ENCODE results near the gene TBXAS1. TPM values are rescaled to one million over a fixed set of nuclear protein-coding genes. Genes with fewer than 3 reads are reported as not detected.

TBXAS1 gene
- total RNA-seq, 2 donors from 2014 or later = 3.9 to 4.7 TPM

DNA sequence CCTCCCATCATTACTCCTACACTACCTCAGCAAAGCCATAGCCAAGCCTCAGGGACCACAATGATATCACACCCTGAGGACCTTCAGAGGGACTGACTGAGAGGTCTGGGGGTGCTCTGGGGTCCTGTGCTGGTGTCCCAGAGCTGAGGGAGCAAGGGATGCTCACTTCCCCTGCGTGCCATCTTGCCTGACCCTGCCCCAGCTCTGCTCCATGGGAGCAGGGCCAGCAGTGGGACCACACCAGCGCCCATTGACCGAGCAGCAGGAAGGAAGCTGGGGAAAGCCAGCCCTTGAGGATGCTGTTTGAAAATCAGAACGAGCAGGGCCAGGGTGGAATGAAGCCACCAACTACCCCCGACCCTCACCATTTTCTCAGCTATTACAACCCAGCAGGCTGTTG is 130.7 kb downstream of the TBXAS1 start:
- Mint-ChIP-seq H3K27ac (no peak overlapping the region), H3K36me3 (ENCODE audit: insufficient read depth in 2 of 2) (no peaks in the 10 kb centered on the region)
- ATAC-seq (replicated peaks in 1 of 2) = no peak

DNA sequence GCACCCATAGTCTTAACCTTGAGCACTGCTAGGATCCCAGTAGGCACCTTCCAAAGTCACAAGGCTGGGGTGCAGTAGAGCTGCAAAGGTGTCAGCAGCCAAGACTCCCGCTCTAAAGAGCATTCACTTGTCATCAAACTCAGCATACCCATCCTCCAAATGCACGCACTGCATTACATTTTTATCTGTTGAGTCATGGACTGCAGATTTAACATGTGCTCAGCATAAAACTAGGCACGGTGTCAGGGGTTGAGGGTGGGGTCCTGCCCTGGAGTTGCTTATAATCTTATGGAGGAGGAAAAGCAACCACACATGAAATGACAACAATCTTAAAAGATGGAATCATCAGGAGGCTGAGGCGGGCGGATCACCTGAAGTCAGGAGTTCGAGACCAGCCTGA is 131.1 kb downstream of the TBXAS1 start:
- Mint-ChIP-seq H3K27me3 (ENCODE audit: low read depth) (no peaks in the 10 kb centered on the region), H3K36me3 (ENCODE audit: insufficient read depth in 2 of 2) (no peaks in the 10 kb centered on the region), H3K27ac (no peak overlapping the region), H3K4me3 (no peak overlapping the region), H3K9me3 (no peaks in the 10 kb centered on the region), H3K4me1 (ENCODE audit: low read depth) (peaks cover 10% of the 10 kb centered on the region)
- ATAC-seq (replicated peaks in 1 of 2) (no peak), DNase-seq (no peak)

More for the DNA sequence above, 130.7 kb downstream of the TBXAS1 start:
- Mint-ChIP-seq H3K4me1 (ENCODE audit: low read depth) (peaks cover 10% of the 10 kb centered on the region), H3K9me3 (no peaks in the 10 kb centered on the region), H3K27me3 (ENCODE audit: low read depth) (no peaks in the 10 kb centered on the region), H3K4me3 (no peak overlapping the region)
- DNase-seq = no peak

DNA sequence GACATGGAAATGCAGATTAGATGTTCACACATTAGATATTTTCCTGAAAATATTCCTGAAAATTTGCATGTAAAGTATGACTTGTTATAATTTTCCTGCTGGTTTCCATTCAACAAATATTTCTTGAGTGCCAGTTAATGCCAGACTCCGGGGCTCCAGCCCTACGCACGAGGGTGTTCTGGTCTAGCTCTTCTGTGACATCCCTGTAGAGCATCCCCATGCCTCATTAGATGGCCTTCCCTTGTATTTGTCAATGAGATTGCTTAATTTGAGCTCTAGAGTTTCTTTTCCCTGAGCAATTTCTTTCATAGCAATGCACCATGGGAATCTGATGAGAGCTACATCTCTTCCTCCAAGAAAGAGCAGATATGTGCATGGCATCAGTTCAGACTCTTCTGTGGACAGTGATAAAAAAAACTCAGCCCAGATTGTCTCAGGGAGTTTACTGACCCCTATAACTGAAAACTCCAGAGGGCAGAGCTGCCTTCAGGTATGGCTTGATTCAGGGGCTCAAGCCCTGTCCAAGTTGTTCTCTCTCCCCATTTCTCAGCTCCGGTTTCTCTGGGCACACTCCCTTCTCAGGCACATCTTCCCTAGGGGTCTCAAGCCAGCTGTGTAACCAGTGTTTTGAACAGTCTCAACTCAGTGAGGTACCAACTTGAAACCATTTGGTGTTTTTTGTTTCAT is 137.0 kb downstream of the TBXAS1 start:
- no peak overlapping the region for H3K27ac Mint-ChIP-seq
- no peak for ATAC-seq (replicated peaks in 1 of 2)
- no peak overlapping the region for H3K4me3 Mint-ChIP-seq
- H3K9me3 Mint-ChIP-seq = no peaks in the 10 kb centered on the region
- DNase-seq = no peak
- H3K27me3 Mint-ChIP-seq (ENCODE audit: low read depth) = no peaks in the 10 kb centered on the region
- H3K36me3 Mint-ChIP-seq (ENCODE audit: insufficient read depth in 2 of 2) = no peaks in the 10 kb centered on the region
- peaks cover under 1% of the 10 kb centered on the region for H3K4me1 Mint-ChIP-seq (ENCODE audit: low read depth)

GRCh38 chr7:139966949-139967348 is 137.9 kb downstream of the TBXAS1 start:
- H3K27ac Mint-ChIP-seq = no peak overlapping the region
- H3K4me3 Mint-ChIP-seq = no peak overlapping the region
- ATAC-seq (replicated peaks in 1 of 2) (no peak), DNase-seq (no peak)
- H3K4me1 Mint-ChIP-seq (ENCODE audit: low read depth) = no peaks in the 10 kb centered on the region
- no peaks in the 10 kb centered on the region for H3K27me3 Mint-ChIP-seq (ENCODE audit: low read depth)
- H3K36me3 Mint-ChIP-seq (ENCODE audit: insufficient read depth in 2 of 2) = no peaks in the 10 kb centered on the region
- H3K9me3 Mint-ChIP-seq = no peaks in the 10 kb centered on the region

- H3K36me3 Mint-ChIP-seq (ENCODE audit: insufficient read depth in 2 of 2) = no peaks in the 10 kb centered on the region
- no peak overlapping the region for H3K4me3 Mint-ChIP-seq
- DNase-seq = no peak
- H3K27ac Mint-ChIP-seq = no peak overlapping the region
- H3K4me1 Mint-ChIP-seq (ENCODE audit: low read depth) = no peaks in the 10 kb centered on the region
- no peaks in the 10 kb centered on the region for H3K9me3 Mint-ChIP-seq
- ATAC-seq (replicated peaks in 1 of 2) = no peak
- no peaks in the 10 kb centered on the region for H3K27me3 Mint-ChIP-seq (ENCODE audit: low read depth)
These were observed 139.9 kb downstream of the TBXAS1 start for GRCh38 chr7:139968931-139969330.

GRCh38 chr7:139972029-139972428 is 143.0 kb downstream of the TBXAS1 start:
- ATAC-seq (replicated peaks in 1 of 2) = no peak
- Mint-ChIP-seq H3K27me3 (ENCODE audit: low read depth) (no peaks in the 10 kb centered on the region), H3K9me3 (no peaks in the 10 kb centered on the region), H3K27ac (no peak overlapping the region), H3K4me3 (no peak overlapping the region), H3K36me3 (ENCODE audit: insufficient read depth in 2 of 2) (no peaks in the 10 kb centered on the region), H3K4me1 (ENCODE audit: low read depth) (peaks cover 5% of the 10 kb centered on the region)
- DNase-seq = no peak

DNA sequence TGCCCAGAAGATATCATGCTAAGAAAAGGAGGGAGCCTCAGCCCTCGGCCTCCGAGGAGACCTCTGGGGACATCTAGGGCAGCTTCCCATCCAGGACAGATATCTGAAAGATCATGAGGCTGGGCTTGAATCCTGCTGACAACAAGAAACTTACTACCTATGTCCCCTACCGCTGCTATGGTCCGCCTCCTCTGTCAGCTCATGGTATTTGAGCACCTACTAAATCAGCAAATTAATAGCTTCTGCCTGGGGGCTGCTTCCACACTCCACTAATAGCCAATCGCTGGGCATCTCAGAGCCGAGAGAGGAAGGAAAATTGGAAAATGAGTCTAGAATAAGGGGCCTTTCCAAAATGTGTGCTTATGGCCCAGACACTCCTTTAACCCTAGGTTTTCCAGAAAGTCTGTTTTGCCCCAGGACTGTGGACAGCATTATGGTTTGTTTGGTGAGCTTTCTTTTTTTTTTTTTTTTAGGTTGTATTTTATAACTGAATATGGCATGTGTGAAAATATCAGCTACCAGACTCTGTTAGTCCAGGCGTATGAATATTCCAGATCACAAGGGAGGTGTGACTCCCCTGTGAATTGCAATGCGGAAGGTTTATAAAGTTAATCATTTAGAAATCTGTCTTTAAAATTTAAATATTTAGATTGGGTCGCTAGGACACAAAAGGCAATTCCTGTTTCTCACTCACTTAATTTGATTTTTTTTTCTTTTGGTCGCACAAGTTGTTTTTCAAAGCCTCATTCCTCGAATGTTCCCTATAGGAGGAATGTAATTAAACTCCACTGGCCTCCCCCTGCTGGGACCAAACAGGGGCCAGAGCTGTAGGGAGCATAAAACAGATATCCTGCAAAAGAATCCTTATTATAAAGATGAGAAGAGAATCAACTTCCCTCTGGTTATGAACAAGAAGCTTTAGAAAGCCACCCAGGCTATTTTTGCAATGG is 144.3 kb downstream of the TBXAS1 start:
- Mint-ChIP-seq H3K4me3 (no peak overlapping the region), H3K27me3 (ENCODE audit: low read depth) (no peaks in the 10 kb centered on the region), H3K27ac (no peak overlapping the region), H3K36me3 (ENCODE audit: insufficient read depth in 2 of 2) (no peaks in the 10 kb centered on the region), H3K9me3 (no peaks in the 10 kb centered on the region), H3K4me1 (ENCODE audit: low read depth) (peaks cover 6% of the 10 kb centered on the region)
- no peak for ATAC-seq (replicated peaks in 1 of 2)
- DNase-seq = no peak

DNA sequence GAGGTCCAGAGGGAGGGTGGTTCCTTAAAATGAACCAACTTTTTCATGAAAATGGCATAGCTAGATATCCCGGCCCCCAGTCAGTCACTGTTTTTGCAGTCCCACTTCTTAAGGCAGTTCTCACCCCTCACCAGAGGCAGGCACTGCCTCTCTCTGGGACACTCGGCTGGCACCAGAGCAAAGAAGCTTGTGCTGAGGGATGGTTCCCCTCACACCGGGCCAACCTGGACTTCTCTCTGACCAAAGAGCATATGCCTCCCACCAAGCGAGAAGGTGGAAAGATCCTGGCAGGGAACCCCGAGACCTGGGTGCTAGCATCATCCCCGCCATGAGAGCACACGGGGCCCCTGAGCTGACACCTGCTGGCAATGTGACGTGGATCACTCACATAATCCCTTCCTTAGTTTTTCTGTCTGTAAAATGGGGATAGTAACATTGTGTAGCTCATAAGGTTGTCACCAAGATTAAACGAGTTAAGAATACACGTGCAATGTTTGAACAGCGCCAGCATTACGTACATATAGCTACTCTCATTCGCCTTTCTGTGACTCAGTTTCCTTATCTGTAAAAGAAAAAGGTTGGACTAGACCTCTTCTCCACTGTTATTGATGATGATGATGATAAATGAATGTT is 145.2 kb downstream of the TBXAS1 start:
- Mint-ChIP-seq H3K4me1 (ENCODE audit: low read depth) (peaks cover 6% of the 10 kb centered on the region), H3K27me3 (ENCODE audit: low read depth) (no peaks in the 10 kb centered on the region), H3K36me3 (ENCODE audit: insufficient read depth in 2 of 2) (no peaks in the 10 kb centered on the region), H3K27ac (no peak overlapping the region), H3K4me3 (no peak overlapping the region), H3K9me3 (no peaks in the 10 kb centered on the region)
- ATAC-seq (replicated peaks in 1 of 2) (no peak), DNase-seq (no peak)

DNA sequence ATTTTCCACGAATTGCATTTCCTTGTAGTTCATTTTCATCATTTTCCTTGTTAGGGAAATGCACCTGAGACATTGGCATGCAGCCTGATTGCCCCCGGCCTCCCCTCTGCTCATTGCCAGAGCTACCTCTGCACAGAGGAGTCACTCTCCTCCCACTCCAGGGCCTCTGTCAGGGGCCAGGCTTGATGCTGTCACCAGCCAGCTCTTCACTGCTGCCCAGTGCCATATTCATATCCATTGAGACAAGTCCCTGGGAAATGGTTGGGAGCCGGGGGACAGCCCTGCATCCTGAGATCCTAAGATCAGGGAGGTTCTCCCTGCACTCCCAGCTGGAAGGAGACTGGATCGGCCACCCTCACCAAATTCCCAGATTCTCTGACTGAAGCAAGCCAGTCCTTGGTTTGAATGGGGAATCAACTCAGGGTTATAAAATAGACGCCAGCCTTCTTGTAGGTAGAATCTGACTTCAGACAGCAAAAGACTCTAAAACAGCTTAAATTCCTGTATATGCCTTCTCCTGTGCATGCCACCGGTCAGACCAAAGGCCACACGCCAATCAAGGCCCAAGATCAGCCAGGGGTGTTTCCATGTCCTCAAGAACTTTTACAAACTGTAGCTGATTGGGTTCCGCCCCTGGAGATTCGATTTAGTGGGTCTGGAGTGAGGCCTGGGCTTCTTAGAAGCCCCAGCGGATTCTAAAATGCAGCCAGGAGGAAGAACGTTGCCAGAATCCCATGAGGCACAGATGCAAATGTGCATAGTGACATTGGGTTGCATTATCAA is 147.2 kb downstream of the TBXAS1 start:
- Mint-ChIP-seq H3K27ac (no peak overlapping the region), H3K9me3 (no peaks in the 10 kb centered on the region), H3K36me3 (ENCODE audit: insufficient read depth in 2 of 2) (no peaks in the 10 kb centered on the region), H3K4me1 (ENCODE audit: low read depth) (peaks cover 18% of the 10 kb centered on the region), H3K27me3 (ENCODE audit: low read depth) (no peaks in the 10 kb centered on the region), H3K4me3 (no peak overlapping the region)
- no peak for DNase-seq
- no peak for ATAC-seq (replicated peaks in 1 of 2)

DNA sequence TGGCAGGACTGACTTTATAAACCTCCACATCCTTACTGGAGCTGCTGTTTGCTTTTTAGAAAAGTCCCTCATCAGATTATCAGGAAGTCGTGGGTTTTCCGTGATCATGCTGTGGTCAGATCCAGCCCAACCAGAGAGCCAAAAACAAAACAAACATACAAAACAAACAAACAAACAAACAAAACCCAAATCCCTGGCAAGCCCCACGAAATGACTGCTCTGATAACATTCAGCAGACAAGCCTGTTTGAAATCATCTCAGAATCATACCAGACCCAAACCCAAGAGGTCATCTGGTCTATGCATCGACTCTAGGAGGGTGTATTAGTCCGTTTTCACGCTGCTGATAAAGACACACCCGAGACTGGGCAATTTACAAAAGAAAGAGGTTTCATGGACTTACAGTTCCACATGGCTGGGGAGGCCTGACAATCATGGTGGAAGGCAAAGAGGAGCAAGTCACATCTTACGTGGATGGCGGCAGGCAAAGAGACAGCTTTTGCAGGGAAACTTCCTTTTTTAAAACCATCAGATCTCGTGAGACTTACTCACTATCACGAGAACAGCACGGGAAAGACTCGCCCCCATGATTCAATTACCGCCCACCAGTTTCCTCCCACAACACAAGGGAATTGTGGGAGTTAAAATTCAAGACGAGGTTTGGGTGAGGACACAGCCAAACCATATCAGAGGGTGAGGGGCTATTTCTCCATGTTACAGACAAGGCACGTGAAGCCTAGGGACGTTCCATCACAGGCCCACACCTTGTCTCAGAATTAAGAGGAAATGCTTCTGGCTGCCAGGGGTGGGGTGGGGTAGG is 148.0 kb downstream of the TBXAS1 start:
- Mint-ChIP-seq H3K36me3 (ENCODE audit: insufficient read depth in 2 of 2) (no peaks in the 10 kb centered on the region), H3K27me3 (ENCODE audit: low read depth) (no peaks in the 10 kb centered on the region), H3K27ac (no peak overlapping the region)

GRCh38 chr7:139981511-139981895 is 152.4 kb downstream of the TBXAS1 start:
- H3K9me3 Mint-ChIP-seq = no peaks in the 10 kb centered on the region
- ATAC-seq (replicated peaks in 1 of 2) = no peak
- H3K27ac Mint-ChIP-seq = no peak overlapping the region
- H3K27me3 Mint-ChIP-seq (ENCODE audit: low read depth) = no peaks in the 10 kb centered on the region
- peaks cover 18% of the 10 kb centered on the region for H3K4me1 Mint-ChIP-seq (ENCODE audit: low read depth)
- no peak for DNase-seq
- no peak overlapping the region for H3K4me3 Mint-ChIP-seq
- no peaks in the 10 kb centered on the region for H3K36me3 Mint-ChIP-seq (ENCODE audit: insufficient read depth in 2 of 2)

More for the DNA sequence above, 148.0 kb downstream of the TBXAS1 start:
- Mint-ChIP-seq H3K4me3 (no peak overlapping the region), H3K9me3 (no peaks in the 10 kb centered on the region), H3K4me1 (ENCODE audit: low read depth) (peaks cover 18% of the 10 kb centered on the region)
- ATAC-seq (replicated peaks in 1 of 2) = no peak
- DNase-seq = no peak
